22Rv1 (cell line): ENCODE data around the gene CDKN1A.

Experiments used
- H3K27ac ChIP-seq: fragments of 450-650 bp; 2 replicates; pipeline ENCODE4 v1.5.1; 2017
- CTCF ChIP-seq: fragments of 450-650 bp; IDR thresholded peaks from 2 replicates; pipeline ENCODE4 v1.5.1; 2017; ENCODE audit warnings: mild to moderate bottlenecking
- ZFX ChIP-seq: fragments of 450-650 bp; IDR thresholded peaks from 2 replicates; pipeline ENCODE4 v1.6.1; 2017; ENCODE audit warnings: antibody characterized with exemption, borderline replicate concordance

The CDKN1A gene

GRCh38 chr6:36678488-36679042, at the start of gene CDKN1A:
CDKN1A (plus strand) TSS chr6:36678714; CDS start chr6:36684102, 5,388 bp downstream.
- no peak for TF ChIP-seq CTCF
- TF ChIP-seq ZFX, result no peak
- H3K27ac ChIP-seq, result peak within 1 kb of the TSS; percentile 88

DNA sequence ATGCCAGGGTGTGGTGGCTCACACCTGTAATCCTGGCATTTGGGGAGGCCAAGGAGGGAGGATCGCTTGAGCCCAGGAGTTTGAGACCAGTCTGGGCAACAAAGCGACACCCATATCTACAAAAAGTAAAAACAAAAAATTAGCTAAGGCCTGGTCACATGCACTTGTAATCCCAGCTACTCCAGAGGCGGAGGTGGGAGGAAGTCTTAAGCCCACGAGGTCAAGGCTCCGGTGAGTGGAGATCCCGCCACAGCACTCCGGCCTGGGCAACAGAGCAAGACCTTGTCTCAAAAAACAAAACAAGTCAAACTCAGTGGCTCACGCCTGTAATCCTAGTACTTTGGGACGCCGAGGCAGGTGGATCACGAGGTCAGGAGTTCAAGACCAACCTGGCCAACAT, 48.7 kb upstream of the CDKN1A start:
- TF ChIP-seq ZFX, result no peak
- no peak for TF ChIP-seq CTCF
- no peak overlapping the region for H3K27ac ChIP-seq

- no peak overlapping the region for H3K27ac ChIP-seq
- TF ChIP-seq CTCF (no peak), ZFX (no peak)
Measured at GRCh38 chr6:36631326-36632011, 47.0 kb upstream of the CDKN1A start.

- TF ChIP-seq ZFX (no peak), CTCF (no peak)
- no peak overlapping the region for H3K27ac ChIP-seq
Measured at GRCh38 chr6:36633370-36633769, 45.1 kb upstream of the CDKN1A start.

DNA sequence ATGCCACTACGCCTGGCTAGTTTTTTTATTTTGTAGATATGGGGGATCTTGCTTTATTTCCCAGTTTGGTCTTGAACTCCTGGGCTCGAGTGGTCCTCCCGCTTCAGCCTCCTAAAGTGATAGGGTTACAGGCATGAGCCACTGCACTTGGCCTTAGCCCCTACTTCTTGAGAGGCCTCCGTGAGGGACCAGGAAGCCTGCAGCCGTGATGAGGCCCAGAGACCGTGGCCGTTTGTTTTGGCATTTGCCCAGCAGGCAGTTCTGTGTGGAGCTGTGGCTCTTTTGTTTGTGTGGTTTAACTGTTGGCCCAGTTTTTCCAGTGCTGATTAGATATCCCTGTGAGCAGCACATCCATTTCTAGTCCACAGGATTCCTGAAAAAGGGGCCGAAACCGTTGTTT, 44.6 kb upstream of the CDKN1A start:
- H3K27ac ChIP-seq, result no peak overlapping the region

DNA sequence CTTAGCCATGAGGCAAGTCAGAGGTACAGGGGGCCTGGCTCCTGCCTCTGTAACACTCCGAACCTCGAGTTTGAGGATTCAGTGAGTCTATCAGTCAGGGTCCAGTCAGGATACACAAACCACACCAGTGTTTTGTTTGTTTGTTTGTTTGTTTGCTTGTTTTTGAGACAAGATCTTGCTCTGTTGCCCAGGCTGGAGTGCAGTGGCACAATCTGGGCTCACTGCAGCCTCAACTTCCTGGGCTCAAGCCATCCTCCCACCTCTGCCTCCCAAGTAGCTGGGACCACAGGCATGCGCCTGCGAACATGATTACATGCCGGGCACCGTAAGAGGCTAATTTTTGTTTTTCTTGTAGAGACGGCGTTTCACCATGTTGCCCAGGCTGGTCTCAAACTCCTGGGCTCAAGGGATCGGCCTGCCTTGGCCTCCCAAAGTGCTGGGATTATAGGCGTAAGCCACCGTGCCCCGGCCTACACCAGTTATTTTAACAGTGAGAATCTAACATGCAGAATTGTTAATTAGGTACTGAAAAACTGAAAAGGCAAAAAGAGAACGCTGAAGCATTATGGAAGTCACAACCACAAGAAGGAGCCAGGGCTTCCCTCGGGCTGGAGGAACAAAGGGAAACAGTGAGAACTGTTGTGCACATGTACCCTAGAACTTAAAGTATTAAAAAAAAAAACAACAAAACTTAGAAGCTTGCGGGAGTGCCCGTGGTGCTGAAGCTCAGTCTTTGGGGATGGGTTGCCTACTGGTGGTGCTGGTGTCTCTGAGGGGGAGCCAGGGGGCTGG, 44.0 kb upstream of the CDKN1A start:
- TF ChIP-seq CTCF (no peak), ZFX (no peak)
- no peak overlapping the region for H3K27ac ChIP-seq

More for the DNA sequence above, 44.6 kb upstream of the CDKN1A start:
- TF ChIP-seq CTCF, result no peak
- TF ChIP-seq ZFX, result no peak

GRCh38 chr6:36636283-36636682, 42.2 kb upstream of the CDKN1A start:
- TF ChIP-seq ZFX (no peak), CTCF (no peak)
- no peak overlapping the region for H3K27ac ChIP-seq
